ENCODE results near the gene KLK4.

KLK4 gene

DNA sequence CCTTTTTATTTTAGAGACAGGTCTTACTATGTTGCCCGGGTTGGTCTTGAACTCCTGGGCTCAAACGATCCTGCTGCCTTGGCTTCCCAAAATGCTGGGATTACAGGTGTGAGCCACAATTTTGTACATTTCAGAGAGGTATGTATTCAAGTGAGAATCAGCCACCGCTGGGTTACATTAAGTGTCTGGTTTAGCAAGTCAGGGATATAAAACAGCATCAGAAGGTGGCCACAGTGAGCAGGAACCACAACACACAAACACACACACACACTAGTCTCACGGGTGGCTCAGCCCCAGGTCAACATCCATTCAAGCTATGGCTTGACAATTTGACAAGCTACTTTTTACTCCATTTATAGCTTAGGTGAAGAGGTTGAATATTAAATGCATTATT is 21.5 kb upstream of the KLK4 start:
- TF ChIP-seq, protein P1, sequence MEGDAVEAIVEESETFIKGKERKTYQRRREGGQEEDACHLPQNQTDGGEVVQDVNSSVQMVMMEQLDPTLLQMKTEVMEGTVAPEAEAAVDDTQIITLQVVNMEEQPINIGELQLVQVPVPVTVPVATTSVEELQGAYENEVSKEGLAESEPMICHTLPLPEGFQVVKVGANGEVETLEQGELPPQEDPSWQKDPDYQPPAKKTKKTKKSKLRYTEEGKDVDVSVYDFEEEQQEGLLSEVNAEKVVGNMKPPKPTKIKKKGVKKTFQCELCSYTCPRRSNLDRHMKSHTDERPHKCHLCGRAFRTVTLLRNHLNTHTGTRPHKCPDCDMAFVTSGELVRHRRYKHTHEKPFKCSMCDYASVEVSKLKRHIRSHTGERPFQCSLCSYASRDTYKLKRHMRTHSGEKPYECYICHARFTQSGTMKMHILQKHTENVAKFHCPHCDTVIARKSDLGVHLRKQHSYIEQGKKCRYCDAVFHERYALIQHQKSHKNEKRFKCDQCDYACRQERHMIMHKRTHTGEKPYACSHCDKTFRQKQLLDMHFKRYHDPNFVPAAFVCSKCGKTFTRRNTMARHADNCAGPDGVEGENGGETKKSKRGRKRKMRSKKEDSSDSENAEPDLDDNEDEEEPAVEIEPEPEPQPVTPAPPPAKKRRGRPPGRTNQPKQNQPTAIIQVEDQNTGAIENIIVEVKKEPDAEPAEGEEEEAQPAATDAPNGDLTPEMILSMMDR (IDR thresholded peaks at IDR 0.05; ENCODE audit: low read length): no peak
- TF ChIP-seq EZH2phosphoT487 (IDR thresholded peaks at IDR 0.05; ENCODE audit: low read length): no peak
- TF ChIP-seq EZH2 (optimal IDR thresholded peaks at IDR 0.05; ENCODE audit: low read depth, low read length): no peak
- no peaks in the 10 kb centered on the region for H3K79me2 ChIP-seq (ENCODE audit: low read length)
- H3K27ac ChIP-seq (ENCODE audit: low read length): no peak overlapping the region
- no peaks in the 10 kb centered on the region for H3K4me1 ChIP-seq (ENCODE audit: low read length)
- no peaks in the 10 kb centered on the region for H3K9me3 ChIP-seq (replicated peaks; ENCODE audit: insufficient read depth, low read length)
- H3F3A ChIP-seq (ENCODE audit: insufficient read depth, low read length): no peaks in the 10 kb centered on the region
- DNase-seq: no peak
- no peak overlapping the region for H3K4me2 ChIP-seq (ENCODE audit: low read depth, low read length)
- H3K27me3 ChIP-seq (replicated peaks; ENCODE audit: insufficient read depth, low read length): peaks cover 76% of the 10 kb centered on the region
- H3K36me3 ChIP-seq (replicated peaks; ENCODE audit: insufficient read depth, low read length): no peaks in the 10 kb centered on the region
- H4K20me1 ChIP-seq (ENCODE audit: insufficient read depth, low read length): no peaks in the 10 kb centered on the region
- H2AFZ ChIP-seq (ENCODE audit: low read length): no peak overlapping the region
- H3K9ac ChIP-seq (ENCODE audit: low read length): no peak overlapping the region
- H3K9me2 ChIP-seq (replicated peaks; ENCODE audit: insufficient read depth, low read length): no peaks in the 10 kb centered on the region
- H3K4me3 ChIP-seq (ENCODE audit: low read length): no peak overlapping the region

DNA sequence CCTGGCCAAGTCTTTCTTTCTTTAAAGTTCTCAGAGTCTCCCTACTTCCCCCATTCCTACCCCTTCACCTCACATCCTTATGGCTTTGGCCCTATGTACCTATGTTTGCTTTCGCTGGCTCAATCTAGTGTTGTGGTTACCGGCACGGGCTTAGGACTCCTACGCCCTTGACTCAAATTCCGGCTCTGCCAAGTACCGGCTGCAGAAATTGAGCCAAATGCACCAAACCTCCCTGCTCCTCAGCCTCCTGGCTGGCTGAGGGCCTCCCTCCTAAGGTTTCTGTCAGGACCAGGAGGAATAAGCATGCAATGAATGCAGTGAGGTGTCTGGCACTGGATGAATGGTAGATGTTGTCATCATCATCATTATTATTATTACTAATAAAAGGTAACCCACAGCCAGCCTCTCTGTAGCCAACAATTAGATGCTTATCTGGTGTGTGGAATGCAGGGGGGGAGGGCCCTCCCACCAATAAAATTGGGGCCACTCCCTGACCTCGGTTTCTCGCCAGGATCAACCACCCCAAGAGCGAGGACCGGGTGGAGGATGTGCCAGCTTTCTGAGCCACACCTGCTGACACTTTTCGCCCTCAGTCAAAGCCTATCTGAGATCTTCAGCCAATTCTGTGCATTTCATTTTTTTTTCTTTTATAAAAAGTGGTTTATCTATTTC is 21.0 kb upstream of the KLK4 start:
- Histone ChIP-seq H3K4me2 (ENCODE audit: low read depth, low read length) (no peak overlapping the region), H3K4me1 (ENCODE audit: low read length) (no peaks in the 10 kb centered on the region), H4K20me1 (ENCODE audit: insufficient read depth, low read length) (no peaks in the 10 kb centered on the region), H3K79me2 (ENCODE audit: low read length) (no peaks in the 10 kb centered on the region), H3K4me3 (ENCODE audit: low read length) (no peak overlapping the region), H3K27ac (ENCODE audit: low read length) (no peak overlapping the region), H3K27me3 (replicated peaks; ENCODE audit: insufficient read depth, low read length) (peaks cover 81% of the 10 kb centered on the region), H3K36me3 (replicated peaks; ENCODE audit: insufficient read depth, low read length) (no peaks in the 10 kb centered on the region), H3K9ac (ENCODE audit: low read length) (no peak overlapping the region), H3K9me3 (replicated peaks; ENCODE audit: insufficient read depth, low read length) (no peaks in the 10 kb centered on the region), H3F3A (ENCODE audit: insufficient read depth, low read length) (no peaks in the 10 kb centered on the region), H2AFZ (ENCODE audit: low read length) (no peak overlapping the region), H3K9me2 (replicated peaks; ENCODE audit: insufficient read depth, low read length) (no peaks in the 10 kb centered on the region)
- TF ChIP-seq EZH2 (optimal IDR thresholded peaks at IDR 0.05; ENCODE audit: low read depth, low read length) (no peak), EZH2phosphoT487 (IDR thresholded peaks at IDR 0.05; ENCODE audit: low read length) (no peak)
- TF ChIP-seq, protein P1 (IDR thresholded peaks at IDR 0.05; ENCODE audit: low read length): no peak
- no peak for DNase-seq

DNA sequence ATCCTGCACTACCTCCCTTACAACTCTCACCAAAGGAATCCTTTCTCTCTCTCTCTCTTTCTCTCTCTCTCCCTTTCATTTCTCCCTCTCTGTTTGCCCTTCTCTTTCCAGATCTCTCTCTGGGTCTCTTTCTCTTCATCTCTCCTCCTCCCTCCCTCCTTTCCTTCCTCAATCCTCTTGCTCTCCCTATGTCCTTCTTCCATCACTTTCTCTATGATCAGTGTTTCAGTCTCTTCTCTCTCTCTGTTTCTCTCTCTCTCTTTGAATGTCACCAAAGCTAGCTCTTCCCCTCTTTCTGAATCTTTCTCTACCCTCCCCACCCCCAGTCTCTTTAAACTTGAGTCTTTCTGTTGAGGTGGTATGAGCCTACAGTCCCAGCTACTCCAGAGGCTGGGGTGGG is 19.8 kb upstream of the KLK4 start:
- Histone ChIP-seq H3K4me2 (ENCODE audit: low read depth, low read length) (no peak overlapping the region), H2AFZ (ENCODE audit: low read length) (no peak overlapping the region), H3K36me3 (replicated peaks; ENCODE audit: insufficient read depth, low read length) (no peaks in the 10 kb centered on the region), H3F3A (ENCODE audit: insufficient read depth, low read length) (no peaks in the 10 kb centered on the region), H3K79me2 (ENCODE audit: low read length) (no peaks in the 10 kb centered on the region), H3K9me3 (replicated peaks; ENCODE audit: insufficient read depth, low read length) (no peaks in the 10 kb centered on the region), H3K4me3 (ENCODE audit: low read length) (no peak overlapping the region), H3K9me2 (replicated peaks; ENCODE audit: insufficient read depth, low read length) (no peaks in the 10 kb centered on the region), H3K27me3 (replicated peaks; ENCODE audit: insufficient read depth, low read length) (peaks cover 82% of the 10 kb centered on the region), H3K27ac (ENCODE audit: low read length) (no peak overlapping the region), H3K9ac (ENCODE audit: low read length) (no peak overlapping the region), H4K20me1 (ENCODE audit: insufficient read depth, low read length) (no peaks in the 10 kb centered on the region), H3K4me1 (ENCODE audit: low read length) (no peaks in the 10 kb centered on the region)
- no peak for TF ChIP-seq EZH2phosphoT487 (IDR thresholded peaks at IDR 0.05; ENCODE audit: low read length)
- TF ChIP-seq, protein P1 (IDR thresholded peaks at IDR 0.05; ENCODE audit: low read length): no peak
- no peak for TF ChIP-seq EZH2 (optimal IDR thresholded peaks at IDR 0.05; ENCODE audit: low read depth, low read length)
- DNase-seq: no peak

All from MM.1S (cell line).